ENCODE results near the gene MLLT3. TPM values are rescaled to one million over a fixed set of nuclear protein-coding genes. Genes with fewer than 3 reads are reported as not detected.
"Not testable (repeated sequence)": the region's sequence is repeated elsewhere in the genome, so short reads cannot be mapped to it uniquely, and the experiment has no call there.

Gene MLLT3
- total RNA-seq, 2 donors from 2014 or later: 5.3 to 10.2 TPM

DNA sequence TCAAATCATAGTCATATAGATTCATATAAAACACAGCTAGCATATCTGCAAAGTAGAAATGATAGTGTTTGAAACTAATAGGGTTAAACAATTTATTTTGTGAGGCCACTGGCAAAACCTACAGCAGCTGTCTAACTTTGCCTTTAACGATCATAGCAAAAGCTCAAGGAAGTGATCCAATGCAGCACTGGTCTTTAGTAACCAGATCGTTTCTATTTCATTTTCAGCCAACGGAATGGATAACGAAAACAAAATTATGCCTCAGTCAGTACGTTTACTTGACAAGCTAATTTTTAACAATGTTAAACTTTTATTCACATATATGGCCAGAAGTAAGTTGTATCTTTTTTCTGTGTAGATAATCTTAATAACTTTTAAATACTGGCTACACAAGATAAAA is 17.7 kb downstream of the MLLT3 start:
- DNase-seq: no peak
- intact Hi-C loops (cut with DNase I): loop anchor here in 1 of 2 donors (10.0 kb wide), 1 partner anchor 50 kb away; no protein-coding TSS in a partner anchor
- ATAC-seq: no peak

DNA sequence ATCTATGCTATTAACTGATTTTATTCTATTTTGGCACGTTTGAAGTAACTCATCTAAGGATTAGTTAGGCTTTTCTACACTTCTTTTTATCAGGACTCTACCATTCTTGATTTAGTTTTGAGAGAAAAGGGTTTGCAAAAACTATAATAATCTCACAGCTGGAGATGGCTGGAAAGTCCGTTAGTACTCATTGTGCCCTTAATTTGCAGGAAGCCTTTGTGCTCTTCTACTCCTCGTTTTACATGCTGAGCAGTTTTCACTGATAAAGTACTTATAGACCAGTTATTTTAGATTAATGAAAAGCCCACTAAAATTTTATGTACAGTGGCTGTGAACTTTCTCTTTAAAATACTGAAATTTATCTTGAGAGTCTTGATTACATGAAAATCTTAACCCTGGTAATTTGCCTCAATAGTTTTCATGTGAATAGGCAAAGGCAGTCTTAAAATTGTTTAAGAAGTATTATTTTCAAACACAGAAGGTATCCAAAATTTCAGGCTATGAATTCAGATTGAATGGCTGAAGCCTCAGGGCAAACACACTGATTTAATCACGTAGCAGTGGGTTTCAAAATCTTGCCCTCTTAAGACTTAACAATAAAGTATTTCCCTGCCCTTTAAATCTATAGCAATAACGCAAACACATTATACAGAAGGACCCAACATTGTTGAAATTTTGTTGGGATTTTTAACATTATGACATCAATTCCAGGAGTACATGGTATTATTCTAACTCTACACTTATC is 18.6 kb downstream of the MLLT3 start:
- intact Hi-C loops (cut with DNase I): loop anchor here in 1 of 2 donors (10.0 kb wide), 1 partner anchor 49 kb away; no protein-coding TSS in a partner anchor
- ATAC-seq: no peak

DNA sequence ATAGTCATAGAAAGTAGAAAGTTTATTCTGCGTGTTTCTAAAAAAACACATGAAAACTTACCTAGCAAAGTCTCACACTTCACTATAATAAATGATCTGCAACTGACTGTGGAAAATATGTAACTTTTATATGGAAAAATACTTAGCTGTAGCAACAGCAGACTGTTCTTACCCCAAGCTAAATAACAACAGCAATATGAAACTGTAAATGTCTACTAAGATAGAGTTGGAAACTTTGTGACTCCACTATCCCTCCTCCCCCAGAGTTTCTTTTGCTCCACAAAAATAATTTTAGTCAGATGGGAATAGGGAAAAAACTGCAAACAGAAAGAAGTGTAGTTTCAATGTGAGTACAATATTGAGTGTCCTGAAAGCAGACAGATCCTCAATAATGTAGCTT is 21.0 kb downstream of the MLLT3 start:
- DNase-seq: no peak
- ATAC-seq: no peak
- intact Hi-C loops (cut with DNase I): loop anchor here in 1 of 2 donors (10.0 kb wide), 1 partner anchor 46 kb away; no protein-coding TSS in a partner anchor

More for the DNA sequence above, 18.6 kb downstream of the MLLT3 start:
- DNase-seq: no peak

DNA sequence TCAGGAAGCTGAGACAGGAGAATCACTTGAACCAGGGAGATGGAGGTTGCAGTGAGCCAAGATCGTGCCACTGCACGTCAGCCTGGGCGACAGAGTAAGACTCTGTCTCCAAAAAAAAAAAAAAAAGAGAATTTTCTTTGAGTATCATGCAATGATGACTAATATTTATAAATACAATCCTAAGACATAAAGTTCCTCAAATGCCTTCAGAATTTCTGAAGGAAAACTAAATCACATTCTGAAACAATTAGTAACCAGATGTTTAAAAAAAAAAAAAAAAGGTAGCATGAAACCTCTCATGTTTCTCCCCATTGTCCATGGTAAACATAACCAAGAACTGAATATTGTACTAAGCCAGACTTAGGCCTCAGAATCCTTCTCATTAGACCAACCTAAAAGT is 23.1 kb downstream of the MLLT3 start:
- ATAC-seq (no peak), DNase-seq (no peak)
- intact Hi-C loops (cut with DNase I): no loop called here

DNA sequence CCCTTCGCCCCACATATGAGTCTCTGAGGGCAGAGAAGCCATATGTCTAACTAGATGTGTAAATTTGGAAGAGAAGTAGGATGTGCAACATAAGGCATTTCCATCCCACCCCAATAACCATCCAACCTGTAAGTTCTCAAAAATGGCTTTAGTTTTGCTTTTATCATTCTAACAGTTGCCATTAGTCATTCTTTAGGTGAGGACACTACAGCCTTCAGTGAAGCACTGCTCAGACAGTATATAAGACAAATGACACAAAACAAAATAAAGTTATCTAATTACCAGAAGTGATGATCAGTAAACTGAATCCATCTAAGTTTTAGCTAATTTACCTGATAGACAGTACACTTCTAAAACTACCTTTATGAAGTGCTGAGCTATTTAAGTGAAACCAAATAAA is 23.9 kb downstream of the MLLT3 start:
- ATAC-seq: no peak
- DNase-seq: no peak
- intact Hi-C loops (cut with DNase I): no loop called here

DNA sequence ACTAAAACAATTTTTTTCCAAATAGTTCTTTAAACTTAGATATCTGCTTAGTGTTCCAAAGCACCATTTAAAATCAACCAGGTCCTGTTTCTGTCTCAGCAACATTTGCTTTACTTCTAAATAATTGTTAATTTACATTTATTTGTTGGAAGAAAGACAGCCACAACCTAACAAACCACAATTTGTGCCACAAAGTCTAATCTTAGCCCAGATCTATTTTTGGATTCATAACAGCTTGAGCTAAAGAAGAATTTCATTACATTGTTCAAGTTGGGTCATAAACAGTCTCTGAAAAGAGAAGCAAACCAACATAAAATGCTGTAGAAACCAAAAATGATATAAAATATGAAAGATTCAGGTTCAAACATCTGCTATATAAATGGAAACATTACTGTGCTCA is 24.4 kb downstream of the MLLT3 start:
- no peak for DNase-seq
- intact Hi-C loops (cut with DNase I): no loop called here
- no peak for ATAC-seq

DNA sequence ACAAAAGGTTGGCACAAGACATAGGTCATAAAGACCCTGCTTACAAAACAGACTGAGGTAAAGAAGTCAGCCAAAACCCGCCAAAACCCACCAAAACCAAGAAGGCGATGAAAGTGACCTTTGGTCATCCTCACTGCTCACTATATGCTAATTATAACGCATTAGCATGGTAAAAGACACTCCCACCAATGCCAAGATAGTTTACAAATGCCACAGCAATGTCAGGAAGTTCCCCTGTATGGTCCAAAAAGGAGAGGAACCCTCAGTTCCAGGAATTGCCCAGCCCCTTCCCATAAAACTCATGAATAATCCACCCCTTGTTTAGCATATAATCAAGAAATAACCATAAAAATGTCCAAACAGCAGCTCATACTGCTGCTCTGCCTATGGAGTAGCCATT is 27.7 kb downstream of the MLLT3 start:
- DNase-seq (no peak), ATAC-seq (no peak)
- intact Hi-C loops (cut with DNase I): no loop called here

DNA sequence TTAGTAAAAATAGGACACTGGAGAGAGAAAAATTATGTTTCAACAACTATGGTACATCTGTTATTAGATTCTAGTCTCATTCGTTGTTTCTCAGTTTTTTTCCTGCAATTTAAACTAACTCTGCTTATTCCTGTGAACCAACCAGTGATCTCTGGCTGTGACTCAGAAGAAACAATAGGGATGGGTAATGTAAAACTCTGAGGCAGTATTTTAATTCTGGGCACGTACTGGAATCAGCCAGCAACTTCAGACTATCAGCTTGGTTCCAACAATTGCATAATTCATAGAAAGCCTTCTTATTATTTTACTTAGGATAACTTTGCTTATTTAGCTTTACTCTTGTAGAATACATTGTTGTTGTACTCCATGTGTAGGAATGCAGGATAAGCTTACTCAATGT is 28.8 kb downstream of the MLLT3 start:
- intact Hi-C loops (cut with DNase I): no loop called here
- DNase-seq (no peak), ATAC-seq (no peak)

DNA sequence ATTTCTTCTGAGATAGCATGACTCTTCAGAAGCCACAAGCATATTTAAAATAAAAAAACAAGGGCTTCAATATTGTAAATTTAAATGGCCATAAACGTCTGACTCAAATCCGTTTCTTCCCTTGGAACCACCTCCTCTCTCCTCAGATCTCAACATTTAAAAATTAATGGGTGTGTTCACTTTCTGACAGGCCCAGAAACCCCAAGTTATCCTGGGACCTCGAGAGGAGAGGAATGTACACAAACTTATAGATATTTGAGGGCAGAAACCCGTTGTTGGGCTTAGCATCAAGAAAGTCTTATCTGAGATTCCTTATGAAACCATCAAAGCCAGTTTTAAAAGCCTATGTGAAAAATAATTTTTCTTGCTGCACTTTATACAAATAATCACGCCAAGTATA is 29.2 kb downstream of the MLLT3 start:
- intact Hi-C loops (cut with DNase I): no loop called here
- no peak for DNase-seq
- ATAC-seq: no peak

DNA sequence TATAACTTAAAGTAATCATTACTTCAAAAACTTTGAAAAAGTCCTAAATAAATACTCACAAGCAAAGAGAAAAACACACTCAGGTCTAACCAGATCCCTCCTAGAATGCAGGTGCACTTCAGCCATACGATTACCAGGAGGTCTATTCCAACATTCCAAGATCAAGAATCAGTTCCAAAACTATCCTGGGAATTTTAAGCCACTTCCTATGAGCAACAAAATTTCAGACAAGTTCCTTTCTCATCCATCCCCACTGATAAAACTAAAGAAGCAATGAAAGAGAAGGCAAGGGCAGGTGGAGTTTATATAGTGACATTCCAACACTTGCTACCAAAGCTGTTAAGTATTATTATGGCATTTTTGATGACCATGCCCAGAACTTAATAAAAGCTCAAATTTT is 29.6 kb downstream of the MLLT3 start:
- no peak for DNase-seq
- no peak for ATAC-seq
- intact Hi-C loops (cut with DNase I): no loop called here

DNA sequence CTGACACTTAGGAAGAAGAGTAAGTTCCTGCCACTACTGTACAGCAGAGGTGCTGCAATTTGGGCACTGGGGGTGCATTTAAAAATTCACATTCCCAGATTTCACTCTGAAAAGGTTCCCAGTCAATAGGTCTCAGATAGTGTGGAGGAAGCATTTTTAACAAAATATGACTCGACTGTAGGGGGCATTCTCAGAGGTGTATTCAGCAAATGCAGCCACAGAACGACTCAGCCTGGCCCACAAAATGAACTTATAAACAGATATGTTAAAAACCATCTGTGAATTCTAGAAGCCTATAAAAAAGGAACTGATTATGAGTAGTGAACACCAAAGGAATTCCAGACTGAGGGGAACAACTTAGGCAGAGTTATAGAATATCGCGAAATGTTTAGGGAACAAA is 31.1 kb downstream of the MLLT3 start:
- intact Hi-C loops (cut with DNase I): no loop called here
- no peak for ATAC-seq
- no peak for DNase-seq

DNA sequence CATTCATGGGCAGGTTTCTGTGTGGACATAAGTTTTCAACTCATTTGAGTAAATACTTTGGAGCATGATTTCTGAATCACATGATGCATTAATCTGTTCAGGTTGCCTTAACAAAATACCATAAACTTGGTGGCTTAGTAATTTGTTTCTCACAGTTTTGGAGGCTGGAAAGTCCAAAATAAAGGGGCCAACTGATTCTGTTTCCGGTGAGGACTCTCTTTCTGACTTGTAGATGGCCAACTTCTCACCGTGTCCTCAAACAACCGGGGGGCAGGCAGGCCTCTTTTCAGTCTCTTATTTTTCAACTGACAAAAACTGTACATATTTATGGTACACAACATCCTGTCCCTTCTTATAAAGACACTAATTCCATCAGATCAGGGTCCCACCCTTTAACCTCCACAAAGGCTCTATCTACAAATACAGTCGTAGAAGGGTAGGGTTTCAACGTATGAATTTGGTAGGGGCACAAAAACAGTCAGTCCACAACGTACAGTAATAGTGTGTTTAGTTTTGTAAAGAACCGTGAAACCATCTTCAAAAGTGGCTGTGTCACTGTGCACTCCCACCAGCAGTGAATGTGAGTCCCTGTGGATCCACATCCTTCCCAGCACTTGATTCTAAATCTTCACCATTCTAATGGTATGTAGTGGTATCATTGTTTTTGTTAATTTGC is 37.2 kb downstream of the MLLT3 start:
- no peak for ATAC-seq
- no peak for DNase-seq
- intact Hi-C loops (cut with DNase I): no loop called here

DNA sequence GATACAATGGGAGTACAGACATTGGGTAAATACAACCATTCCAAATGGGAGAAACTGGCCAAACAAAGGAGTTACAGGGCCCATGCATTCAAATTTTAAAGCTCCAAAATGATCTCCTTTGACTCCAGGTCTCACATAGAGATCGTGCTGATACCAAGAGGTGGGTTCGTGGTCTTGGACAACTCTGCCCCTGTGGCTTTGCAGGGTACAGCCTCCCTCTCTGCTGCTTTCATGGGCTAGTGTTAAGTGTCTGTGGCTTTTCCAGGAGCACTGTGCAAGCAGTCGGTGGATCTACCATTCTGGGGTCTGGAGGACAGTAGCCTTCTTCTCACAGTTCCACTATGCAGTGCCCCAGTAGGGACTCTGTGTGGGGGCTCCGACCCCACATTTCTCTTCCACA is 39.2 kb downstream of the MLLT3 start:
- ATAC-seq; DNase-seq; intact Hi-C loops (cut with DNase I): not testable (repeated sequence)

DNA sequence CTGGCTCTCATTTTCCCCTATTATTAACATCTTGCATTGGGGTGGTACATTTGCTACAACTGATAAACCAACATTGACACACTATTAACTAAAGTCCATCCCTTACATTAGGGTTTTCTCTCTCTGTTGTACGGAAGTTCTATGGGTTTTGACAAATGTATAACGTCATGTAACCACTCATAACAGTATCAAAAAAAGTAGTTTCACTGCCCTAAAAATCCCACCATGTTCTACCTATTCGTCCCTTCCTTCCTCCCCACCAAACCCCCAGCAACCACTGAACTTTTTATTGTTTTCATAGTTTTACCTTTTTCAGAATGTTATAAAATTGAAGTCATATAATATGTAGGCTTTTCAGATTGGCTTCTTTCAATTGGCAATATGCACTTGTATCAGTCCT is 40.1 kb downstream of the MLLT3 start:
- ATAC-seq (no peak), DNase-seq (no peak)
- intact Hi-C loops (cut with DNase I): no loop called here

DNA sequence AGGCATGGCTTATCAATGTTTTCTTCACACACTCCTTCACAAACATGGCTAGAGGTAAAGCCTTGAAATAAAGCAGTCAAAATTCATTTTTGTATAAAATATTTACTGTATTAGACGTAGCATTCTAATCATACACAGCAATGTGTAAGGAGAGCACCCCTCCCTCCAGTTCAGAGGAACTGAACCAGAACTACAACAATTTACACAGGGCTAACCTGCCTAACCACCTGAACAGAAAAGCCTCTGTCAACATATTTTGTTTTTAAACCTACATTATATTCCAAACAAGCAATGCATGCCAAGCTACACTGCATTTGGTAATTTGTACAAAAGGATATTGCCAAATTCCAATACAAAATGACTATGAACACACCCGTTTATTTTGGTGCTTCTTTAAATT is 41.6 kb downstream of the MLLT3 start:
- intact Hi-C loops (cut with DNase I): no loop called here
- DNase-seq (no peak), ATAC-seq (no peak)

DNA sequence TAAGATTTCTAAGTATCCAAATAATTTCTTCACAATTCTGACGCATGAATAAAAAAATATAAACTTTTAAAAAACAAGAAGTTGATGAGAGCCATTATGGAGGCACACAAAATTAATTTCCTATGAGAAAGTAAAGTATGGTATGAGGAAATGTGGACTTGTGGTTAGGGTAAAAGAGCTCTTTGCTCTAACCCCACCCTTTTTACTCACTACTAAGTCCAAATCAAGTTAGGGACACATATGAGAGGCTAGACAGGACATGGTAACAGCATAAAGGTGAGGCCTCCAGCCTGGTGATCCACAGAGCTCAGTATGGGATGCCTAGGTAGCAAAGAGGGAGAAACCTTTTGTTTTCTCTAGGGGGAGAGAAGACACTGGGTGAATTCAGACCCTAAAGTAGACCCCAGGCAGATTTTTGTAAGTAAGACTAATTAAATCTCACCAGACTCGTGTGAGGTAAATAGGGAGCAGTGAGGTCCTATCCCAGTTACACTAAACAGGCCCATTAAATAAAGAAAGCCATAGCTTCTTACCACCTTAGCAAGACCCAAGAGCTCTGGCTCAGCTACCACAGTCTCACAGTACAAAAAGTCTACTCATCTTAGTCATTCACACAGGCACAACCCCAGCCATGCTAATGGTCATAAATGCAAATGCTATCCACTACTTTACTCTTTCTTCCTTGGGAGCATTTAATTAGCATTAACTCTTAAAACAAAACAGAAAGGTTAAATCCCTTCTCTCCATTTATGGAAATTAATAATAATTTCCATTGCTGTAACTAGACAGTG is 42.6 kb downstream of the MLLT3 start:
- intact Hi-C loops (cut with DNase I): no loop called here
- no peak for ATAC-seq
- DNase-seq: no peak

DNA sequence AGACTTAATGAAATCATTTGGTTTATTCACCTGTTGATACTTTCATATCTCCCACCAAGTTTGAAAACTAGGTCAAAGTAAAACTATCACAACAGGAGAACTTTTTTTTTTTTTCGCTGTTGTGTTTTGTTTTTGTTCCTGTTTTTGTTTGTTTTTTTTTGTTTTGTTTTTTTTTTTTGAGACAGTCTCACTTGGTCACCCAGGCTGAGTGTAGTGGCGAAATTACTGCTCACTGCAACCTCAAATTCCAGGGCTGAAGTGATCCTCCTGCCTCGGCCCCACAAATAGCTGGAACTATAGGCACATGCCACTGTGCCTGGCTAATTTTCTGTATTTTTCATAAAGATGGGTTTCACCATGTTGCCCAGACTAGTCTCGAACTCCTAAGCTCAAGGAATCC is 49.3 kb downstream of the MLLT3 start:
- intact Hi-C loops (cut with DNase I): no loop called here
- DNase-seq (no peak), ATAC-seq (no peak)

DNA sequence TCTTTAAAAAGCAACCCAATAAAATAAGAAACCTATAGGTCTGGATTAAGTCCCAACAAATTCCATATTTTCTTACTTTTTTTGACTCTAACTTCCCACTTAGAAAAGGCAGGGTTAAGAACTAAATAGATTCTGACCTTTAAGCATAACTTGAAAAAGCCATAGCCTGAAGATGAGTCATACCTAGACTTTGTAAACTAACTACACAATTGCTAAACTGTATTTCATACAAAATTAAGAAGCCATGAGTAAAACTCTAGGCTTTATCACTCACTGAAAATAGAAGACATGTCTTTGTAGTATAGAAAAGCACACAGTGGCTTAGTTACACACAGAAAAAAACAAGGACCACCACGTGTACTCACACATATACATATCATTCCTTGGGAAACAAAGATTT is 51.5 kb downstream of the MLLT3 start:
- intact Hi-C loops (cut with DNase I): no loop called here
- ATAC-seq: peak in 1 of 2 donors; percentile 41
- no peak for DNase-seq

DNA sequence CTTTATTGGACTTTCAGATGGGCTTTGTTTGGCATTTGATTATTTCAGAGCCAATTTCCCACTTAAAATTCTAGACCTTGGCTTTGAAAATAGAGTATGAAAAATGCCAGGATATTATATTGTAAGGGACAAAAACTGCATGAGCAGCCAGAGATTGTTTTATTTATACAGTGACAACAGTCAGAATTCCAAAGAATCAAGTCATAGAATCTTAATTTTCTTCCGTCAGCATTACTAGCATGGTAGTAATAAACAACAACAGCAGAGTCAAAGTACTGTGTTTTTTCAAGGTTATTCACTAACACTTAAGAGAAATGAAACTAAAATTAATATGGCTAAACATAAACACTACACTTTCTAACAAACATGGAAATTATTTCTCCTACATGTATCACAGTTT is 52.2 kb downstream of the MLLT3 start:
- DNase-seq (no peak), ATAC-seq (no peak)
- intact Hi-C loops (cut with DNase I): no loop called here

DNA sequence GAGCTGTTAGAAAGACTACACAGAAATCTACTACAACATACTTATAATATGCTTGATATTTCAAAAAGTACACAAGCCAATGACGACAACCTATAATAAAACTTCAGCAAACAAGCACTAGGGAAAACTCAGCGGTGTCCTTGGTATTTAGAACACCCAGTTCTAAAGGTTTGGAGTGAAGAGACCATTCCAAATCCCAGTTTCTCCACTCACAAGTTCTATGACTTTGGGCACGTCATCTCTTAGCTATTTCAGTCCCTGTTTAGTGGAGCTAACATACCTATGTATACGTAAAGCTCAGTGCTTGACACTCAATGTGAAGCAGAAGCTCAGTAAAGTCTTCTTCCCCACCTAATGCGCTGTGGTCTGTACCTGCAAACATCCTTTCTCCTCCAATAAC is 52.8 kb downstream of the MLLT3 start:
- DNase-seq (no peak), ATAC-seq (no peak)
- intact Hi-C loops (cut with DNase I): no loop called here
